Thyroid gland (tissue), 4 donors: Measurements from ENCODE around the gene CWF19L2. TPM values are rescaled to one million over a fixed set of nuclear protein-coding genes. Genes with fewer than 3 reads are reported as not detected.
A peak's percentile ranks its signal among the peaks of the same experiment; 100 is the strongest.
"Not testable (repeated sequence)": the region's sequence is repeated elsewhere in the genome, so short reads cannot be mapped to it uniquely, and the experiment has no call there.

ENCODE experiments used
- DNase-seq, 2 donors: peaks; one replicate each; pipeline ENCODE4 v3.0.0-alpha.2; 2019
- H3K27ac ChIP-seq, 3 donors: fragments of 200-600 bp; sonication (generic); 1 replicate in 2 of 3; 2 replicates in 1 of 3; pipeline ENCODE4 v1.5.1; 2016 to 2019; ENCODE audit warnings: mild to moderate bottlenecking in 1 of 3, moderate library complexity in 1 of 3
- H3K27me3 ChIP-seq: fragments of 200-600 bp; sonication (generic); one replicate; pipeline ENCODE4 v1.5.1; 2019
- H3K36me3 ChIP-seq, 2 donors: fragments of 200-600 bp; sonication (generic); one replicate each; pipeline ENCODE4 v1.5.1; 2016 to 2019
- H3K4me1 ChIP-seq, 2 donors: fragments of 200-600 bp; sonication (generic); one replicate each; pipeline ENCODE4 v1.5.1; 2017 to 2019
- H3K4me3 ChIP-seq, 3 donors: fragments of 200-600 bp; sonication (generic); replicated peaks in 1 of 3; 1 replicate in 2 of 3; 2 replicates in 1 of 3; pipeline ENCODE4 v1.5.1; 2016; ENCODE audit warnings: mild to moderate bottlenecking in 1 of 3
- H3K9me3 ChIP-seq: fragments of 200-600 bp; sonication (generic); one replicate; pipeline ENCODE4 v1.5.1; 2017
- CTCF ChIP-seq, 6 experiments: fragments of 200-600 bp in 3 of 6; fragments of 450-650 bp in 3 of 6; sonication (generic) in 3 of 6; IDR thresholded peaks; one replicate each; pipeline ENCODE4 v1.5.1; 2016 to 2019; ENCODE audit warnings: antibody characterized with exemption in 6 of 6, mild to moderate bottlenecking in 2 of 6, inconsistent platforms in 1 of 6, moderate library complexity in 1 of 6
- POLR2A ChIP-seq, 2 donors: fragments of 450-650 bp; IDR thresholded peaks; one replicate each; pipeline ENCODE4 v1.6.1; 2017; ENCODE audit warnings: antibody characterized with exemption in 2 of 2, mild to moderate bottlenecking in 2 of 2, moderate library complexity in 1 of 2
- WGBS, 2 donors: methylation state at CpG; one replicate each; pipeline ENCODE4 v1.1.5; 2017; 5-methylcytosine and 5-hydroxymethylcytosine counted together
- intact Hi-C: fragments of 100-400 bp; cut with DNase I; formaldehyde crosslinking; loops from one replicate; pipeline ENCODE4 v1.15.1; 2023
- total RNA-seq, 4 donors: library from RNA; depleted of rRNA; stranded (reverse); fragments of >200 nt; gene quantifications; one replicate each; pipeline ENCODE4 v1.2.3, GENCODE V29; 2016

Gene CWF19L2
- total RNA-seq, 4 donors from 2014 or later, result 26.2 to 50.9 (median 34.3) TPM

GRCh38 chr11:107467696-107468095 lies 10.1 kb upstream of the CWF19L2 start:
- no peaks in the 10 kb centered on the region for H3K36me3 ChIP-seq
- DNase-seq, result no peak
- no peaks in the 10 kb centered on the region for H3K4me1 ChIP-seq
- no peak overlapping the region for H3K27ac ChIP-seq
- no peaks in the 10 kb centered on the region for H3K27me3 ChIP-seq
- no peak for TF ChIP-seq POLR2A (IDR thresholded peaks at IDR 0.05)
- TF ChIP-seq CTCF (IDR thresholded peaks at IDR 0.05), result no peak
- no peaks in the 10 kb centered on the region for H3K9me3 ChIP-seq
- intact Hi-C loops, result no loop called here
- no peak overlapping the region for H3K4me3 ChIP-seq
- WGBS, 2 donors, result 76 to 84% methylated on average over 1 of the region's 1 CpG

- H3K4me1 ChIP-seq, H3K4me3 ChIP-seq, intact Hi-C loops, H3K9me3 ChIP-seq, H3K36me3 ChIP-seq, H3K27ac ChIP-seq, DNase-seq, H3K27me3 ChIP-seq: not testable (repeated sequence)
- WGBS, 2 donors, result 61 to 72% methylated on average over 7 to 8 of the region's 10 CpGs
Observed at GRCh38 chr11:107466275-107466866, 8.7 kb upstream of the CWF19L2 start.

- WGBS, 2 donors, result 1% methylated on average over 6 of the region's 6 CpGs
- peak overlapping the region; percentile 47 to 93 (median 68) for H3K4me3 ChIP-seq
- no peaks in the 10 kb centered on the region for H3K27me3 ChIP-seq
- TF ChIP-seq POLR2A (IDR thresholded peaks at IDR 0.05), result no peak
- no peak for TF ChIP-seq CTCF (IDR thresholded peaks at IDR 0.05)
- intact Hi-C loops, result no loop called here
- H3K9me3 ChIP-seq, result no peaks in the 10 kb centered on the region
- no peak for DNase-seq
- peaks cover 16 to 19% of the 10 kb centered on the region in 2 donors for H3K36me3 ChIP-seq
- H3K27ac ChIP-seq, result peak overlapping the region in 2 of 3 donors; percentile 72 to 73
- peaks cover 5 to 10% of the 10 kb centered on the region in 2 donors for H3K4me1 ChIP-seq
Observed at GRCh38 chr11:107457205-107457557, 444 bp downstream of the CWF19L2 start.

- Histone ChIP-seq H3K4me1 (peaks cover 5 to 10% of the 10 kb centered on the region in 2 donors), H3K9me3 (no peaks in the 10 kb centered on the region), H3K27ac (no peak overlapping the region), H3K27me3 (no peaks in the 10 kb centered on the region), H3K4me3 (no peak overlapping the region), H3K36me3 (peaks cover 16 to 19% of the 10 kb centered on the region in 2 donors)
- WGBS, 2 donors, result 87 to 100% methylated on average over 3 to 5 of the region's 5 CpGs
- TF ChIP-seq POLR2A (IDR thresholded peaks at IDR 0.05) (no peak), CTCF (IDR thresholded peaks at IDR 0.05) (no peak)
- DNase-seq, result no peak
- intact Hi-C loops, result no loop called here
Observed at GRCh38 chr11:107453594-107454286, 3.9 kb downstream of the CWF19L2 start.

- no peak for DNase-seq
- 91 to 93% methylated on average over 3 of the region's 3 CpGs for WGBS, 2 donors
- Histone ChIP-seq H3K27me3 (no peaks in the 10 kb centered on the region), H3K36me3 (peaks cover 5 to 9% of the 10 kb centered on the region in 2 donors), H3K9me3 (no peaks in the 10 kb centered on the region), H3K27ac (no peak overlapping the region), H3K4me3 (no peak overlapping the region), H3K4me1 (no peaks in the 10 kb centered on the region)
- intact Hi-C loops, result no loop called here
- TF ChIP-seq CTCF (IDR thresholded peaks at IDR 0.05), result no peak
- no peak for TF ChIP-seq POLR2A (IDR thresholded peaks at IDR 0.05)
Observed at GRCh38 chr11:107446822-107447431, 10.7 kb downstream of the CWF19L2 start.
